Liver (tissue), 9 donors: ENCODE results near the gene TRIO. TPM values are rescaled to one million over a fixed set of nuclear protein-coding genes. Genes with fewer than 3 reads are reported as not detected.

Experiments used
- DNase-seq: peaks from one replicate; pipeline ENCODE4 v3.0.0-alpha.2; 2017; ENCODE audit warnings: low spot score
- H3K27ac ChIP-seq, 2 donors: one replicate each; pipeline ENCODE4 v1.7.0; 2013; ENCODE audit warnings: inconsistent platforms in 2 of 2, low read length in 2 of 2, control low read depth in 1 of 2, low read depth in 1 of 2, mild to moderate bottlenecking in 1 of 2
- H3K27me3 ChIP-seq, 4 donors: one replicate each; pipeline versions ENCODE4 v1.6.1 to v1.7.0; 2013; ENCODE audit warnings: low read length in 3 of 4, inconsistent platforms in 1 of 4, mild to moderate bottlenecking in 1 of 4, moderate library complexity in 1 of 4; ENCODE audit not compliant: control insufficient read depth in 4 of 4, insufficient read depth in 4 of 4
- H3K36me3 ChIP-seq, 4 donors: one replicate each; pipeline versions ENCODE4 v1.6.1 to v1.7.0; 2013; ENCODE audit warnings: low read length in 3 of 4, mild to moderate bottlenecking in 3 of 4, low read depth in 1 of 4, moderate library complexity in 1 of 4; ENCODE audit not compliant: control insufficient read depth in 4 of 4, insufficient read depth in 3 of 4
- H3K4me1 ChIP-seq, 4 donors: one replicate each; pipeline versions ENCODE4 v1.6.1 to v1.7.0; 2013; ENCODE audit warnings: low read length in 3 of 4, mild to moderate bottlenecking in 3 of 4, moderate library complexity in 1 of 4; ENCODE audit not compliant: control insufficient read depth in 4 of 4, insufficient read depth in 4 of 4
- H3K4me3 ChIP-seq, 3 donors: one replicate each; pipeline versions ENCODE4 v1.6.1 to v1.7.0; 2013; ENCODE audit warnings: low read length in 3 of 3, control low read depth in 1 of 3, low read depth in 1 of 3, mild to moderate bottlenecking in 1 of 3
- H3K9ac ChIP-seq, 2 donors: one replicate each; pipeline ENCODE4 v1.7.0; 2013; ENCODE audit warnings: low read length in 2 of 2, mild to moderate bottlenecking in 2 of 2, moderate library complexity in 2 of 2, control low read depth in 1 of 2, low read depth in 1 of 2
- H3K9me3 ChIP-seq, 4 donors: one replicate each; pipeline versions ENCODE4 v1.6.1 to v1.7.0; 2013; ENCODE audit warnings: low read length in 3 of 4; ENCODE audit not compliant: control insufficient read depth in 4 of 4
- ATF3 ChIP-seq: IDR thresholded peaks from 2 replicates; pipeline ENCODE4 v1.6.1; 2016; ENCODE audit warnings: antibody characterized with exemption
- CTCF ChIP-seq: fragments of 150-350 bp; IDR thresholded peaks from 2 replicates; pipeline ENCODE4 v1.5.1; 2017; ENCODE audit warnings: improper control_type of control experiment, low read depth, low read length; ENCODE audit not compliant: missing input control
- EGR1 ChIP-seq, 2 donors: IDR thresholded peaks; 2 replicates each; pipeline ENCODE4 v1.6.1; 2016 to 2018; ENCODE audit warnings: antibody characterized with exemption in 2 of 2, low read depth in 2 of 2
- FOXA1 ChIP-seq: IDR thresholded peaks from 2 replicates; pipeline ENCODE4 v1.6.1; 2016; ENCODE audit warnings: antibody characterized with exemption
- FOXA2 ChIP-seq: IDR thresholded peaks from 2 replicates; pipeline ENCODE4 v1.6.1; 2016; ENCODE audit warnings: antibody characterized with exemption
- GABPA ChIP-seq, 2 donors: IDR thresholded peaks in 1 of 2; conservative IDR thresholded peaks in 1 of 2; 2 replicates each; pipeline ENCODE4 v1.6.1; 2016; ENCODE audit warnings: antibody characterized with exemption in 2 of 2, mild to moderate bottlenecking in 1 of 2, moderate library complexity in 1 of 2
- HNF4A ChIP-seq, 2 donors: conservative IDR thresholded peaks; 2 replicates each; pipeline ENCODE4 v1.6.1; 2016; ENCODE audit warnings: antibody characterized with exemption in 2 of 2, mild to moderate bottlenecking in 2 of 2
- HNF4G ChIP-seq: IDR thresholded peaks from 2 replicates; pipeline ENCODE4 v1.6.1; 2016; ENCODE audit warnings: antibody characterized with exemption
- JUND ChIP-seq, 2 donors: IDR thresholded peaks; 2 replicates each; pipeline ENCODE4 v1.6.1; 2016; ENCODE audit warnings: antibody characterized with exemption in 2 of 2
- NR2F2 ChIP-seq: IDR thresholded peaks from 2 replicates; pipeline ENCODE4 v1.6.1; 2016; ENCODE audit warnings: antibody characterized with exemption
- RAD21 ChIP-seq, 2 donors: IDR thresholded peaks; 2 replicates each; pipeline ENCODE4 v1.6.1; 2016; ENCODE audit warnings: antibody characterized with exemption in 2 of 2, mild to moderate bottlenecking in 2 of 2
- RXRA ChIP-seq, 2 donors: IDR thresholded peaks; 2 replicates each; pipeline ENCODE4 v1.6.1; 2017 to 2018; ENCODE audit warnings: antibody characterized with exemption in 2 of 2, mild to moderate bottlenecking in 1 of 2
- SP1 ChIP-seq: IDR thresholded peaks from 2 replicates; pipeline ENCODE4 v1.6.1; 2018; ENCODE audit warnings: antibody characterized with exemption, mild to moderate bottlenecking
- TAF1 ChIP-seq: conservative IDR thresholded peaks from 2 replicates; pipeline ENCODE4 v1.6.1; 2016; ENCODE audit warnings: antibody characterized with exemption, mild to moderate bottlenecking
- YY1 ChIP-seq: IDR thresholded peaks from 2 replicates; pipeline ENCODE4 v1.6.1; 2016; ENCODE audit warnings: antibody characterized with exemption, mild to moderate bottlenecking
- WGBS: extraction: QIAGEN DNeasy Blood & Tissue Kit; methylation state at CpG from one replicate; pipeline ENCODE4 v1.1.7; 2013; 5-methylcytosine and 5-hydroxymethylcytosine counted together
- polyA plus RNA-seq, 2 donors: library from polyadenylated mRNA; stranded (reverse) in 1 of 2; unstranded in 1 of 2; fragments of 200-250 nt in 1 of 2; fragments of >200 nt in 1 of 2; fragmentation: Nextera tagmentation in 1 of 2; extraction: Ambion mirVana in 1 of 2; gene quantifications; one replicate each; pipeline versions ENCODE4 v1.2.1 to v1.2.3, GENCODE V29; 2013 to 2015
- total RNA-seq, 2 donors: library from RNA; depleted of rRNA; stranded (reverse); fragments of >200 nt; gene quantifications; one replicate each; pipeline ENCODE4 v1.2.3, GENCODE V29; 2014
- TF ChIP-seq, protein P1 (sequence below): IDR thresholded peaks from 2 replicates; pipeline ENCODE4 v1.6.1; 2016; ENCODE audit warnings: antibody characterized with exemption
- TF ChIP-seq, protein P2 (sequence below): IDR thresholded peaks from 2 replicates; pipeline ENCODE4 v1.6.1; 2016; ENCODE audit warnings: antibody characterized with exemption, mild to moderate bottlenecking
- TF ChIP-seq, protein P3 (sequence below): IDR thresholded peaks from 2 replicates; pipeline ENCODE4 v1.6.1; 2016; ENCODE audit warnings: antibody characterized with exemption
- donor health status: healthy.
- donor health status: healthy.
- donor health status: healthy.
- donor health status: healthy.
- donor health status: healthy.

TRIO gene
- total and polyA plus RNA-seq, 4 donors = 8.5 to 86.2 (median 16.0) TPM

DNA sequence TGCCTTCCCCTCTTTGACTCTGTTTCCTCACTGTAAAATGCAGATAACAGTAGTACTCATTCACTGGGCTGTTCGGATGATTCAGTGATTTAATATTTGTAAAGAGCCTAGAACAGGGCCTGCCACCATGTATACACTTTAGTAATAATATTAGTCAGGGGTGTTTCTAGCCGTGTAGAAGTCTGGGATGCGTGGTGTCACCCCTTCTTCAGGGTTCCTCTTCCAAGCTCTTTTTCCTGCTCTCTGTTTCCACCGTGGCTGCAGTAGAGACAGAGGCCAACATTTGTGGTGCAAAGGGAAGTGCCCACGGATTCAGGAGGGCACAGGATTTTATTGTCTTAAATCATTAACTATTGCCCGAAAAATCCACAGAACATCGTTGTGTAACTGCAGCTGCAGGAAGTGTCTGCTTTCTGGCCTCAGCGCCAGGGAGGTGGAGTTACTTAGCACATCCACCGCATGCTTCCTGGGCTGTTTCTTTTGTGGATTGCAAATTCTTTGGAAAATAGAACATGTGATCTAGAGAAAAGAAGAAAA is 61.7 kb downstream of the TRIO start:
- Histone ChIP-seq H3K9ac (peak overlapping the region; percentile 8 to 92), H3K36me3 (no peaks in the 10 kb centered on the region), H3K9me3 (no peaks in the 10 kb centered on the region), H3K4me3 (no peak overlapping the region), H3K27ac (peak overlapping the region; percentile 73 to 90), H3K4me1 (peaks cover 12 to 44% (median 30%) of the 10 kb centered on the region in 4 donors), H3K27me3 (no peaks in the 10 kb centered on the region)
- 5% methylated on average over 9 of the region's 9 CpGs for WGBS
- peak; percentile 40 to 84 for TF ChIP-seq EGR1 (IDR thresholded peaks at IDR 0.05; ENCODE audit: low read depth in 2 of 2)
- TF ChIP-seq, protein P1, sequence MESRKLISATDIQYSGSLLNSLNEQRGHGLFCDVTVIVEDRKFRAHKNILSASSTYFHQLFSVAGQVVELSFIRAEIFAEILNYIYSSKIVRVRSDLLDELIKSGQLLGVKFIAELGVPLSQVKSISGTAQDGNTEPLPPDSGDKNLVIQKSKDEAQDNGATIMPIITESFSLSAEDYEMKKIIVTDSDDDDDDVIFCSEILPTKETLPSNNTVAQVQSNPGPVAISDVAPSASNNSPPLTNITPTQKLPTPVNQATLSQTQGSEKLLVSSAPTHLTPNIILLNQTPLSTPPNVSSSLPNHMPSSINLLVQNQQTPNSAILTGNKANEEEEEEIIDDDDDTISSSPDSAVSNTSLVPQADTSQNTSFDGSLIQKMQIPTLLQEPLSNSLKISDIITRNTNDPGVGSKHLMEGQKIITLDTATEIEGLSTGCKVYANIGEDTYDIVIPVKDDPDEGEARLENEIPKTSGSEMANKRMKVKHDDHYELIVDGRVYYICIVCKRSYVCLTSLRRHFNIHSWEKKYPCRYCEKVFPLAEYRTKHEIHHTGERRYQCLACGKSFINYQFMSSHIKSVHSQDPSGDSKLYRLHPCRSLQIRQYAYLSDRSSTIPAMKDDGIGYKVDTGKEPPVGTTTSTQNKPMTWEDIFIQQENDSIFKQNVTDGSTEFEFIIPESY = peak; percentile 88
- TF ChIP-seq FOXA1 = no peak
- TF ChIP-seq, protein P2, sequence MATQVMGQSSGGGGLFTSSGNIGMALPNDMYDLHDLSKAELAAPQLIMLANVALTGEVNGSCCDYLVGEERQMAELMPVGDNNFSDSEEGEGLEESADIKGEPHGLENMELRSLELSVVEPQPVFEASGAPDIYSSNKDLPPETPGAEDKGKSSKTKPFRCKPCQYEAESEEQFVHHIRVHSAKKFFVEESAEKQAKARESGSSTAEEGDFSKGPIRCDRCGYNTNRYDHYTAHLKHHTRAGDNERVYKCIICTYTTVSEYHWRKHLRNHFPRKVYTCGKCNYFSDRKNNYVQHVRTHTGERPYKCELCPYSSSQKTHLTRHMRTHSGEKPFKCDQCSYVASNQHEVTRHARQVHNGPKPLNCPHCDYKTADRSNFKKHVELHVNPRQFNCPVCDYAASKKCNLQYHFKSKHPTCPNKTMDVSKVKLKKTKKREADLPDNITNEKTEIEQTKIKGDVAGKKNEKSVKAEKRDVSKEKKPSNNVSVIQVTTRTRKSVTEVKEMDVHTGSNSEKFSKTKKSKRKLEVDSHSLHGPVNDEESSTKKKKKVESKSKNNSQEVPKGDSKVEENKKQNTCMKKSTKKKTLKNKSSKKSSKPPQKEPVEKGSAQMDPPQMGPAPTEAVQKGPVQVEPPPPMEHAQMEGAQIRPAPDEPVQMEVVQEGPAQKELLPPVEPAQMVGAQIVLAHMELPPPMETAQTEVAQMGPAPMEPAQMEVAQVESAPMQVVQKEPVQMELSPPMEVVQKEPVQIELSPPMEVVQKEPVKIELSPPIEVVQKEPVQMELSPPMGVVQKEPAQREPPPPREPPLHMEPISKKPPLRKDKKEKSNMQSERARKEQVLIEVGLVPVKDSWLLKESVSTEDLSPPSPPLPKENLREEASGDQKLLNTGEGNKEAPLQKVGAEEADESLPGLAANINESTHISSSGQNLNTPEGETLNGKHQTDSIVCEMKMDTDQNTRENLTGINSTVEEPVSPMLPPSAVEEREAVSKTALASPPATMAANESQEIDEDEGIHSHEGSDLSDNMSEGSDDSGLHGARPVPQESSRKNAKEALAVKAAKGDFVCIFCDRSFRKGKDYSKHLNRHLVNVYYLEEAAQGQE = peak; percentile 92
- TF ChIP-seq YY1 = peak; percentile 88
- peak; percentile 82 to 87 for TF ChIP-seq RXRA (IDR thresholded peaks at IDR 0.05)
- TF ChIP-seq TAF1 = peak; percentile 95
- TF ChIP-seq, protein P3, sequence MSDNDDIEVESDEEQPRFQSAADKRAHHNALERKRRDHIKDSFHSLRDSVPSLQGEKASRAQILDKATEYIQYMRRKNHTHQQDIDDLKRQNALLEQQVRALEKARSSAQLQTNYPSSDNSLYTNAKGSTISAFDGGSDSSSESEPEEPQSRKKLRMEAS = peak; percentile 99
- TF ChIP-seq NR2F2 = peak; percentile 54
- peak; percentile 59 to 76 for TF ChIP-seq RAD21 (IDR thresholded peaks at IDR 0.05)
- TF ChIP-seq ATF3 = peak; percentile 50
- TF ChIP-seq FOXA2 = peak; percentile 73
- TF ChIP-seq SP1 = peak; percentile 92
- peak; percentile 84 to 88 for TF ChIP-seq HNF4A (conservative IDR thresholded peaks at IDR 0.05)
- TF ChIP-seq CTCF = no peak
- TF ChIP-seq GABPA (IDR thresholded peaks at IDR 0.05 in 1 of 2, conservative IDR thresholded peaks at IDR 0.05 in 1 of 2) = peak; percentile 42 to 83
- peak; percentile 64 for TF ChIP-seq HNF4G
- TF ChIP-seq JUND (IDR thresholded peaks at IDR 0.05) = peak; percentile 54 to 82
- DNase-seq = no peak
